Measurements from ENCODE around the gene SOX10. TPM values are rescaled to one million over a fixed set of nuclear protein-coding genes. Genes with fewer than 3 reads are reported as not detected.

SOX10 gene
- total and polyA plus RNA-seq, 9 of the 15 experiments (the other 6 are each of a cell fraction or from before 2014, with no cell fraction given) = not detected

DNA sequence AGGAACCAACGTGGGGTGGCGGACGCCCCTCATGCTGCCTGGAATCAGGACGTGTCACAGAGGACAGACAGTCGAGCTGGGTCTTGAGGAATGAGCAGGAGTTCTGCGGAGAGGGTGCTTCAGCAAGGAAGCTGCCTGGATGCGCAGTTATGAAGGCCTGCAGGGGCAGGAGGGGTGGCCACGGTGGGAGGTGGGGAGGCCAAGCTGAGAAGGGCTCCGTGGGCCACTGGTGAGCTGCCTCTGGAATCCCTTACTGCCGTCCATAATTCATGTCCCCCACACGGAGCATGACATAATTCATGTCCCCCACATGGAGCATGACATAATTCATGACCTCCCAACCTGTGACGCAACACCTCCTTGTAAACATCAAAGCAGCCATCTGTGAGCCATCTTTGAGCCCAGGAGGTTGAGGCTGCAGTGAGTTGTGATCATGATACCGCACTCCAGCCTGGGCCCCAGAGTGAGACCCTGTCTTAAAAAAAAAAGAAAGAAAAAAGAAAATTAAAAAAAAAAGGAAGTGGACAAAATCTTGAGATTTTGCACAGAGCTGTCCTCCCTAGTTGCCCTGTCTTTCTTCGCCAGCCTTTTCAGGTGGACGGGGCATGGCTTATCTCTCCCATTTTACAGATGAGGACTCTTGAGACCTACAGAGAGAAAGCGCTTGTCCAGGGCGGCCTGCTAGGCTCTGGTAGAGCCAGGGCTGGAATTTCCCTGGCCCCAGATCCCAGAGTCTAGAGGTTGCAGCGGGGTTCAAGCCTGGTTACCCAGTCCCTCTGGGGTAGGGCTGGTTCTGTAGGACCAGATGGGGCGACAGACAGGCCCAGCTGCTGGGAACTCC, 48.5 kb upstream of the SOX10 start (continued):
- TF ChIP-seq, protein P1, sequence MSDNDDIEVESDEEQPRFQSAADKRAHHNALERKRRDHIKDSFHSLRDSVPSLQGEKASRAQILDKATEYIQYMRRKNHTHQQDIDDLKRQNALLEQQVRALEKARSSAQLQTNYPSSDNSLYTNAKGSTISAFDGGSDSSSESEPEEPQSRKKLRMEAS (CRISPR knock-in tag; IDR thresholded peaks at IDR 0.05) = peak; percentile 31; the same call in 1 of the 2 replicates
- TF ChIP-seq RBBP5 (IDR thresholded peaks at IDR 0.05; ENCODE audit: borderline replicate concordance, insufficient read depth, low read length, poor library complexity, severe bottlenecking) (no peak), HIVEP1 (CRISPR knock-in tag; IDR thresholded peaks at IDR 0.05) (no peak), ARID1B (IDR thresholded peaks at IDR 0.05) (peak; percentile 47), DPF2 (IDR thresholded peaks at IDR 0.05) (peak; percentile 59), JUND (IDR thresholded peaks at IDR 0.05; ENCODE audit: borderline replicate concordance, low read depth, low read length) (peak; percentile 78), JUND (tag; IDR thresholded peaks at IDR 0.05; ENCODE audit: borderline replicate concordance, low read depth, low read length) (peak; percentile 62; the same call in 1 of the 3 replicates), NR2C2 (CRISPR knock-in tag; IDR thresholded peaks at IDR 0.05) (no peak), NR2C2 (tag; IDR thresholded peaks at IDR 0.05) (peak; percentile 36; the same call in 1 of the 2 replicates), ZNF24 (IDR thresholded peaks at IDR 0.05) (no peak), SMAD1 (IDR thresholded peaks at IDR 0.05; ENCODE audit: low read depth, low read length, partially characterized antibody) (peak; percentile 84), YY1 (IDR thresholded peaks at IDR 0.05; ENCODE audit: borderline replicate concordance in 1 of 3, control insufficient read depth in 1 of 3, extremely low read depth in 1 of 3, insufficient read depth in 3 of 3, insufficient read length in 1 of 3, insufficient replicate concordance in 2 of 3, low read depth in 1 of 3, low read length in 2 of 3) (peak in 2 of 3 experiments; percentile 30 to 64)
- TF ChIP-seq, protein P2, sequence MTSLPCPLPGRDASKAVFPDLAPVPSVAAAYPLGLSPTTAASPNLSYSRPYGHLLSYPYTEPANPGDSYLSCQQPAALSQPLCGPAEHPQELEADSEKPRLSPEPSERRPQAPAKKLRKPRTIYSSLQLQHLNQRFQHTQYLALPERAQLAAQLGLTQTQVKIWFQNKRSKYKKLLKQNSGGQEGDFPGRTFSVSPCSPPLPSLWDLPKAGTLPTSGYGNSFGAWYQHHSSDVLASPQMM (CRISPR knock-in tag; IDR thresholded peaks at IDR 0.05) = no peak
- TF ChIP-seq, protein P3, sequence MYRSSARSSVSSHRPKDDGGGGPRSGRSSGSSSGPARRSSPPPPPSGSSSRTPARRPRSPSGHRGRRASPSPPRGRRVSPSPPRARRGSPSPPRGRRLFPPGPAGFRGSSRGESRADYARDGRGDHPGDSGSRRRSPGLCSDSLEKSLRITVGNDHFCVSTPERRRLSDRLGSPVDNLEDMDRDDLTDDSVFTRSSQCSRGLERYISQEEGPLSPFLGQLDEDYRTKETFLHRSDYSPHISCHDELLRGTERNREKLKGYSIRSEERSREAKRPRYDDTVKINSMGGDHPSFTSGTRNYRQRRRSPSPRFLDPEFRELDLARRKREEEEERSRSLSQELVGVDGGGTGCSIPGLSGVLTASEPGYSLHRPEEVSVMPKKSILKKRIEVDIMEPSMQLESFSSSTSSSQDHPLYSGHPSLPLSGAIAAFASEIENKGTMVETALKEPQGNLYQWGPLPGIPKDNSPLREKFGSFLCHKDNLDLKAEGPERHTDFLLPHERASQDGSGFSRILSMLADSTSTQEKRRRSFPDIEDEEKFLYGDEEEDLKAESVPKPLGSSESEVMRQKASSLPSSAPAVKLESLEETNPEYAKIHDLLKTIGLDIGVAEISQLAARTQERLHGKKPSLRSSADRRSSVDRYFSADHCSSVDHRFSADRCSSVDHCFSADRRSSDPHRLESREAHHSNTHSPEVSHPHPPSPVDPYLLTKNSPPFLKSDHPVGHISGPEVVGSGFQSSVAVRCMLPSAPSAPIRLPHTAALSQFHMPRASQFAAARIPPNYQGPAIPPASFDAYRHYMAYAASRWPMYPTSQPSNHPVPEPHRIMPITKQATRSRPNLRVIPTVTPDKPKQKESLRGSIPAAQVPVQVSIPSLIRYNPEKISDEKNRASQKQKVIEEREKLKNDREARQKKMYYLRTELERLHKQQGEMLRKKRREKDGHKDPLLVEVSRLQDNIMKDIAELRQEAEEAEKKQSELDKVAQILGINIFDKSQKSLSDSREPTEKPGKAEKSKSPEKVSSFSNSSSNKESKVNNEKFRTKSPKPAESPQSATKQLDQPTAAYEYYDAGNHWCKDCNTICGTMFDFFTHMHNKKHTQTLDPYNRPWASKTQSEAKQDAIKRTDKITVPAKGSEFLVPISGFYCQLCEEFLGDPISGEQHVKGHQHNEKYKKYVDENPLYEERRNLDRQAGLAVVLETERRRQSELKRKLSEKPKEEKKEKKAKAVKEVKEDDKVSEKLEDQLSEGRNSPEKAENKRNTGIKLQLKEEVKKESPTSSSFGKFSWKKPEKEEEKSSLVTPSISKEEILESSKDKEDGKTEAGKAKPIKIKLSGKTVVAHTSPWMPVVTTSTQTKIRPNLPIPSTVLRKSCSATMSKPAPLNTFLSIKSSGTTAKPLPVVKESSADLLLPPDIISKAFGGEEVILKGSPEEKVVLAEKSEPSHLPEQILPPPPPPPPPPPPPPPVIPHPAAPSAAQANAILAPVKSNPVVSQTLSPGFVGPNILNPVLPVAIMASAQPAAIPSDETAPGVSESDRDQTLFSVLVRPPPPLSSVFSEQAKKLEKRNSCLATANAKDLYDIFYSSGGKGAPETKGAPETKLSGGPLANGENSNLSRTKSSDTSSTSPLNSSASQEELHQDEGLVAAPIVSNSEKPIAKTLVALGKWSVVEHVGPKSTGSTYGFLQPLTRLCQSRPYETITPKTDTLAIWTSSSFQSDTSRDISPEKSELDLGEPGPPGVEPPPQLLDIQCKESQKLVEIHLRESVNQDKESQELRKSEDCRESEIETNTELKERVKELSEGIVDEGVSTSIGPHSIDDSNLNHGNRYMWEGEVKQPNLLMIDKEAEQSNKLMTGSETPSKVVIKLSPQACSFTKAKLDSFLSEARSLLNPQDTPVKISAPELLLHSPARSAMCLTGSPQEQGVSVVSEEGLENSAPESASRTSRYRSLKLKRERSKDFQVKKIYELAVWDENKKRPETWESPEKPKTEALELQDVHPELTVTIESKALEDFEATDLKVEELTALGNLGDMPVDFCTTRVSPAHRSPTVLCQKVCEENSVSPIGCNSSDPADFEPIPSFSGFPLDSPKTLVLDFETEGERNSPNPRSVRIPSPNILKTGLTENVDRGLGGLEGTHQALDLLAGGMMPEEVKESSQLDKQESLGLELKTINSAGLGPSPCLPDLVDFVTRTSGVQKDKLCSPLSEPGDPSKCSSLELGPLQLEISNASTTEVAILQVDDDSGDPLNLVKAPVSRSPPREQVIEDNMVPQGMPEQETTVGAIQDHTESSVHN (IDR thresholded peaks at IDR 0.05; ENCODE audit: borderline replicate concordance in 1 of 2, low read depth in 1 of 2) = peak in 1 of 2 experiments; percentile 42; a peak in 1 of 4 replicates
- TF ChIP-seq, protein P4, sequence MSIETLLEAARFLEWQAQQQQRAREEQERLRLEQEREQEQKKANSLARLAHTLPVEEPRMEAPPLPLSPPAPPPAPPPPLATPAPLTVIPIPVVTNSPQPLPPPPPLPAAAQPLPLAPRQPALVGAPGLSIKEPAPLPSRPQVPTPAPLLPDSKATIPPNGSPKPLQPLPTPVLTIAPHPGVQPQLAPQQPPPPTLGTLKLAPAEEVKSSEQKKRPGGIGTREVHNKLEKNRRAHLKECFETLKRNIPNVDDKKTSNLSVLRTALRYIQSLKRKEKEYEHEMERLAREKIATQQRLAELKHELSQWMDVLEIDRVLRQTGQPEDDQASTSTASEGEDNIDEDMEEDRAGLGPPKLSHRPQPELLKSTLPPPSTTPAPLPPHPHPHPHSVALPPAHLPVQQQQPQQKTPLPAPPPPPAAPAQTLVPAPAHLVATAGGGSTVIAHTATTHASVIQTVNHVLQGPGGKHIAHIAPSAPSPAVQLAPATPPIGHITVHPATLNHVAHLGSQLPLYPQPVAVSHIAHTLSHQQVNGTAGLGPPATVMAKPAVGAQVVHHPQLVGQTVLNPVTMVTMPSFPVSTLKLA (conservative IDR thresholded peaks at IDR 0.05) = peak in 1 of 2 experiments; percentile 27; a peak in 1 of 4 replicates
